HepG2 (cell line): ENCODE measurements around the gene SLC35B4. TPM values are rescaled to one million over a fixed set of nuclear protein-coding genes. Genes with fewer than 3 reads are reported as not detected.

Experiments
- ATAC-seq: fragments of 200-7000 bp; cut with Tn5 transposase; 3 replicates; pipeline ENCODE4 v1.9.1; 2020; ENCODE audit warnings: mild to moderate bottlenecking, moderate library complexity
- BruUV-seq: library from RNA; stranded (reverse); fragments of 400-500 nt; replicated peaks from 2 replicates; lab custom pipeline; 2021; lab: Mats Ljungman, UMichigan
- CTCF ChIA-PET: fragments of 300-600 bp; formaldehyde crosslinking; extraction: SDS; loops from one replicate; lab custom pipeline; 2021; ENCODE audit warnings: low total read pairs, inconsistent platforms, low intra/inter-chr PET ratio; lab: Yijun Ruan, JAX
- POLR2A ChIA-PET: fragments of 350-600 bp; sonication (Branson Sonifier 250); formaldehyde crosslinking; loops from one replicate; lab custom pipeline; 2020; ENCODE audit warnings: antibody characterized with exemption, inconsistent platforms; lab: Yijun Ruan, JAX
- DNase-seq: peaks from one replicate; pipeline ENCODE4 v3.0.0-alpha.2; 2015; ENCODE audit warnings: low spot score
- FAIRE-seq: peaks from 3 replicates; lab custom pipeline; 2011; peaks lifted over from hg19 to GRCh38; lab: Jason Lieb, UNC
- H2AFZ ChIP-seq: one replicate; pipeline ENCODE4 v1.6.1; 2011; ENCODE audit warnings: low read length, inconsistent platforms
- H3K27ac ChIP-seq: fragments of 300-600 bp; 3 replicates; pipeline ENCODE4 v1.8.0; 2011; ENCODE audit warnings: mixed run types, mild to moderate bottlenecking, mixed read lengths, low read length, inconsistent platforms; ENCODE audit not compliant: insufficient read depth; ENCODE audit errors: extremely low read length
- H3K27me3 ChIP-seq, 2 experiments: fragments of 200-600 bp in 1 of 2; 2 replicates in 1 of 2; 3 replicates in 1 of 2; pipeline versions ENCODE4 v1.6.0 to v1.8.0; 2011; ENCODE audit warnings: low read length in 2 of 2, mild to moderate bottlenecking in 2 of 2, moderate library complexity in 2 of 2, inconsistent platforms in 1 of 2; ENCODE audit not compliant: insufficient read depth in 2 of 2, control insufficient read depth in 1 of 2
- H3K36me3 ChIP-seq, 2 experiments: fragments of 200-600 bp in 1 of 2; replicated peaks in 1 of 2; 2 replicates in 1 of 2; 3 replicates in 1 of 2; pipeline versions ENCODE4 v1.5.1 to v1.8.0; 2011; ENCODE audit warnings: low read length in 2 of 2, inconsistent platforms in 1 of 2; ENCODE audit not compliant: insufficient read depth in 2 of 2, control insufficient read depth in 1 of 2
- H3K4me1 ChIP-seq: 2 replicates; pipeline ENCODE4 v1.5.1; 2012; ENCODE audit warnings: low read length, inconsistent platforms; ENCODE audit not compliant: insufficient read depth
- H3K4me2 ChIP-seq: 2 replicates; pipeline ENCODE4 v1.6.0; 2011; ENCODE audit warnings: low read depth, low read length, inconsistent platforms
- H3K4me3 ChIP-seq, 3 experiments: fragments of 200-600 bp in 1 of 3; sonication (generic), shearing (Covaris generic) in 1 of 3; replicated peaks in 1 of 3; 2 replicates each; pipeline ENCODE4 v1.5.1; 2011 to 2016; ENCODE audit warnings: low read length in 3 of 3, inconsistent platforms in 2 of 3, low read depth in 2 of 3, mild to moderate bottlenecking in 2 of 3, control low read depth in 1 of 3, mixed read lengths in 1 of 3; ENCODE audit not compliant: insufficient read depth in 1 of 3
- H3K79me2 ChIP-seq: one replicate; pipeline ENCODE4 v1.6.1; 2011; ENCODE audit warnings: low read length, inconsistent platforms; ENCODE audit not compliant: insufficient read depth
- H3K9ac ChIP-seq: 2 replicates; pipeline ENCODE4 v1.6.0; 2011; ENCODE audit warnings: mild to moderate bottlenecking, low read depth, low read length, inconsistent platforms; ENCODE audit not compliant: insufficient read depth
- H3K9me3 ChIP-seq: 2 replicates; pipeline ENCODE4 v1.5.1; 2012; ENCODE audit warnings: mild to moderate bottlenecking, low read length
- H4K20me1 ChIP-seq: 2 replicates; pipeline ENCODE4 v1.6.0; 2011; ENCODE audit warnings: inconsistent platforms, mild to moderate bottlenecking, low read length, moderate library complexity; ENCODE audit not compliant: insufficient read depth
- ESRRA ChIP-seq: sonication (generic); formaldehyde crosslinking; IDR thresholded peaks from 2 replicates; pipeline ENCODE4 v1.5.1; 2020; ENCODE audit warnings: mild to moderate bottlenecking, low read depth, missing genetic modification reagents
- MEF2D ChIP-seq: sonication (generic); formaldehyde crosslinking; IDR thresholded peaks from 2 replicates; pipeline ENCODE4 v1.5.1; 2020; ENCODE audit warnings: mild to moderate bottlenecking, missing genetic modification reagents
- ZKSCAN8 ChIP-seq: IDR thresholded peaks from 2 replicates; pipeline ENCODE4 v1.6.1; 2016; ENCODE audit warnings: borderline replicate concordance, missing genetic modification reagents, missing compliant biosample characterization
- ZNF335 ChIP-seq: sonication (generic); formaldehyde crosslinking; IDR thresholded peaks from 2 replicates; pipeline ENCODE4 v1.4.0; 2020; ENCODE audit warnings: missing genetic modification reagents
- ZNF687 ChIP-seq: sonication (generic); formaldehyde crosslinking; IDR thresholded peaks from 2 replicates; pipeline ENCODE4 v1.5.1; 2020; ENCODE audit warnings: mild to moderate bottlenecking, missing genetic modification reagents, moderate library complexity
- WGBS: methylation state at CpG from one replicate; pipeline ENCODE4 v1.1.6; 2017; ENCODE audit warnings: low lambda C conversion rate; 5-methylcytosine and 5-hydroxymethylcytosine counted together
- in situ Hi-C: cut with HindIII; loops from 2 replicates; pipeline ENCODE4 v1.10.0; 2017; ENCODE audit warnings: low pct_unique_long_range_greater_than_20kb; ENCODE audit not compliant: extremely low pct_ligation_motif_present
- intact Hi-C: fragments of 100-400 bp; cut with micrococcal nuclease; formaldehyde crosslinking; loops from one replicate; pipeline ENCODE4 v1.10.0; 2022; ENCODE audit not compliant: unreplicated experiment
- polyA plus RNA-seq, 8 experiments: library from polyadenylated mRNA; depleted of rRNA in 3 of 8; stranded (reverse) in 7 of 8; unstranded in 1 of 8; fragments of >200 nt; fragmentation: Illumina TruSeq in 4 of 8; extraction: Trizol in 4 of 8; gene quantifications; 2 replicates each; pipeline versions ENCODE4 v1.2.1 to v1.2.3, GENCODE V29; 2011 to 2016; ENCODE audit warnings: low read depth in 4 of 8, missing spikeins in 1 of 8, mixed read lengths in 1 of 8; ENCODE audit not compliant: insufficient read depth in 1 of 8
- total RNA-seq, 5 experiments: library from RNA; depleted of rRNA; stranded (reverse); fragments of >200 nt; fragmentation: Illumina TruSeq; extraction: Trizol; gene quantifications; 2 replicates each; pipeline ENCODE4 v1.2.3, GENCODE V29; 2016; ENCODE audit warnings: low read depth in 1 of 5

SLC35B4 gene
- total and polyA plus RNA-seq, 2 of the 13 experiments (the other 11 are each of a cell fraction or from before 2014, with no cell fraction given), result 17.1 to 17.8 TPM

DNA sequence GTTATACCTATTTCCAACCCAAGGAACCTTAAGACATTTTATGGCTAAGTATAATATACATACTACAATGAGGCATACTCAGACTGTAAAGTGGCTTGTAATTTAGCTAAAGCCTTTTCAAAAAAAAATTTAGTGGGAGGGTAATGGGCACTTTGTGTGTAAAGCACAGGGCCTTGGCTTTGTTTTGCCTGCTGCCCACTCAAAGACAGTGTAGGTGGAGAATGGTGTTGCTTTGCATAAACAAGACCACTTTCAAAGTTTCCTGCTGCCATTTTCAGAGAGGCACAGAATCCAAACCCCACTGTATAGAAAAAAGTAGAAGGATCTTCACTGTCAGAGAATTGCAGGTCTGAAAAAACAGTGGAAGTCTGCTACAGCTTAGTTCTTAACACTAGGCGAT is 21.2 kb upstream of the SLC35B4 start:
- H3K9ac ChIP-seq, result no peak overlapping the region
- no peak for FAIRE-seq
- peak overlapping the region; percentile 27 for H2AFZ ChIP-seq
- H3K4me1 ChIP-seq, result no peaks in the 10 kb centered on the region
- 63% methylated on average over 1 of the region's 1 CpG for WGBS
- H4K20me1 ChIP-seq, result no peaks in the 10 kb centered on the region
- no peak for DNase-seq
- H3K9me3 ChIP-seq, result no peaks in the 10 kb centered on the region
- no peak overlapping the region for H3K4me2 ChIP-seq
- TF ChIP-seq ZNF687 (CRISPR knock-in tag), result no peak
- no peak for TF ChIP-seq ZKSCAN8 (CRISPR knock-in tag)
- no peaks in the 10 kb centered on the region; a peak in 1 of 5 replicates for H3K27me3 ChIP-seq
- H3K27ac ChIP-seq, result no peak overlapping the region
- H3K36me3 ChIP-seq, result no peaks in the 10 kb centered on the region
- ChIA-PET CTCF (no interaction called here), POLR2A (no interaction called here)
- no peaks in the 10 kb centered on the region for H3K79me2 ChIP-seq
- no TSS peak for BruUV-seq
- in situ Hi-C loops (no loop called here), intact Hi-C loops (no loop called here)
- ATAC-seq, result no peak
- H3K4me3 ChIP-seq, result no peak overlapping the region

GRCh38 chr7:134334408-134334807 is 17.7 kb upstream of the SLC35B4 start:
- Histone ChIP-seq H3K9me3 (no peaks in the 10 kb centered on the region), H4K20me1 (no peaks in the 10 kb centered on the region), H3K27ac (no peak overlapping the region), H3K27me3 (no peaks in the 10 kb centered on the region), H3K9ac (no peak overlapping the region), H3K79me2 (no peaks in the 10 kb centered on the region), H3K4me1 (peaks cover 22% of the 10 kb centered on the region), H3K4me3 (no peak overlapping the region), H2AFZ (no peak overlapping the region), H3K4me2 (no peak overlapping the region), H3K36me3 (no peaks in the 10 kb centered on the region)
- POLR2A ChIA-PET, result no interaction called here
- intact Hi-C loops (no loop called here), in situ Hi-C loops (no loop called here)
- 83% methylated on average over 4 of the region's 4 CpGs for WGBS
- FAIRE-seq (no peak), DNase-seq (no peak), ATAC-seq (no peak)
- BruUV-seq, result no TSS peak
- no peak for TF ChIP-seq ZNF335
- no peak for TF ChIP-seq ESRRA (CRISPR knock-in tag)
- TF ChIP-seq MEF2D (CRISPR knock-in tag), result no peak
- CTCF ChIA-PET, result no interaction called here
